Suprapubic skin (tissue), 4 donors: ENCODE data around the gene SLC45A3. TPM values are rescaled to one million over a fixed set of nuclear protein-coding genes. Genes with fewer than 3 reads are reported as not detected.

Experiments used
- DNase-seq, 2 donors: peaks; one replicate each; pipeline ENCODE4 v3.0.0-alpha.2; 2019; ENCODE audit warnings: low spot score in 2 of 2
- H3K27ac ChIP-seq: fragments of 200-600 bp; sonication (generic); one replicate; pipeline ENCODE4 v1.5.1; 2019
- H3K27me3 ChIP-seq: fragments of 200-600 bp; sonication (generic); one replicate; pipeline ENCODE4 v1.5.1; 2019
- H3K36me3 ChIP-seq: fragments of 200-600 bp; sonication (generic); one replicate; pipeline ENCODE4 v1.5.1; 2019
- H3K4me1 ChIP-seq: fragments of 200-600 bp; sonication (generic); one replicate; pipeline ENCODE4 v1.5.1; 2019
- H3K4me3 ChIP-seq: fragments of 200-600 bp; sonication (generic); one replicate; pipeline ENCODE4 v1.5.1; 2019; ENCODE audit warnings: mild to moderate bottlenecking
- H3K9me3 ChIP-seq: fragments of 200-600 bp; sonication (generic); one replicate; pipeline ENCODE4 v1.5.1; 2019
- EP300 ChIP-seq: sonication (generic); formaldehyde crosslinking; IDR thresholded peaks from one replicate; pipeline ENCODE4 v1.6.1; 2017; ENCODE audit warnings: antibody characterized with exemption
- POLR2A ChIP-seq, 2 donors: fragments of 450-650 bp; IDR thresholded peaks; one replicate each; pipeline ENCODE4 v1.6.1; 2017; ENCODE audit warnings: antibody characterized with exemption in 2 of 2, mild to moderate bottlenecking in 2 of 2, moderate library complexity in 2 of 2
- POLR2AphosphoS5 ChIP-seq, 3 donors: sonication (generic); formaldehyde crosslinking; IDR thresholded peaks; one replicate each; pipeline ENCODE4 v1.6.1; 2017; ENCODE audit warnings: antibody characterized with exemption in 3 of 3
- WGBS: methylation state at CpG from one replicate; pipeline ENCODE4 v1.1.5; 2018; 5-methylcytosine and 5-hydroxymethylcytosine counted together
- total RNA-seq, 4 donors: library from RNA; depleted of rRNA; stranded (reverse); fragments of >200 nt; gene quantifications; one replicate each; pipeline ENCODE4 v1.1.0, GENCODE V29; 2016
- TF ChIP-seq, protein P1 (sequence below), 2 donors: fragments of 200-600 bp in 1 of 2; fragments of 450-650 bp in 1 of 2; sonication (generic) in 1 of 2; IDR thresholded peaks; one replicate each; pipeline ENCODE4 v1.5.1; 2016 to 2019; ENCODE audit warnings: antibody characterized with exemption in 2 of 2, mild to moderate bottlenecking in 1 of 2, moderate library complexity in 1 of 2

The SLC45A3 gene
- total RNA-seq, 4 donors from 2014 or later = 1.4 to 3.3 (median 2.2) TPM

DNA sequence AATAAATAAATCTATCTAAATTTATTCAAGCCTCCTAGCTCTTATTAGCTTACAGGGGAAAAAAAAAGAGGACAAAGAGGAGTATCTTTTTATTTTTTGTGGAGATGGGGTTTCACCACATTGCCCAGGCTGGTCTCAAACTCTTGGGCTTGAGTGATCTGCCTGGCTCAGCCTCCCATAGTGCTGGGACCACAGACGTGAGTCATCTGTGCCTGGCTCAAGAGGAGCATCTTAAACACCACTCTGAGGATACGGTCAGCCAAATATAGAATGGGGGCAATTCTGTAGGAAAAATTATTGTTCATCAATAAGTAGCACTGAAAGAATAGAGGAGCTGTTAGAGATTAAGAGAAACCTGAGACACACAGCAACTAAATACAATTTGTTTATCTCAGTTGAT lies 24.1 kb downstream of the SLC45A3 start:
- Histone ChIP-seq H3K9me3 (no peaks in the 10 kb centered on the region), H3K36me3 (no peaks in the 10 kb centered on the region), H3K4me3 (no peak overlapping the region), H3K27ac (no peak overlapping the region), H3K4me1 (peaks cover 4% of the 10 kb centered on the region), H3K27me3 (no peaks in the 10 kb centered on the region)
- no peak for TF ChIP-seq POLR2AphosphoS5 (IDR thresholded peaks at IDR 0.05)
- TF ChIP-seq POLR2A (IDR thresholded peaks at IDR 0.05) = no peak
- TF ChIP-seq, protein P1, sequence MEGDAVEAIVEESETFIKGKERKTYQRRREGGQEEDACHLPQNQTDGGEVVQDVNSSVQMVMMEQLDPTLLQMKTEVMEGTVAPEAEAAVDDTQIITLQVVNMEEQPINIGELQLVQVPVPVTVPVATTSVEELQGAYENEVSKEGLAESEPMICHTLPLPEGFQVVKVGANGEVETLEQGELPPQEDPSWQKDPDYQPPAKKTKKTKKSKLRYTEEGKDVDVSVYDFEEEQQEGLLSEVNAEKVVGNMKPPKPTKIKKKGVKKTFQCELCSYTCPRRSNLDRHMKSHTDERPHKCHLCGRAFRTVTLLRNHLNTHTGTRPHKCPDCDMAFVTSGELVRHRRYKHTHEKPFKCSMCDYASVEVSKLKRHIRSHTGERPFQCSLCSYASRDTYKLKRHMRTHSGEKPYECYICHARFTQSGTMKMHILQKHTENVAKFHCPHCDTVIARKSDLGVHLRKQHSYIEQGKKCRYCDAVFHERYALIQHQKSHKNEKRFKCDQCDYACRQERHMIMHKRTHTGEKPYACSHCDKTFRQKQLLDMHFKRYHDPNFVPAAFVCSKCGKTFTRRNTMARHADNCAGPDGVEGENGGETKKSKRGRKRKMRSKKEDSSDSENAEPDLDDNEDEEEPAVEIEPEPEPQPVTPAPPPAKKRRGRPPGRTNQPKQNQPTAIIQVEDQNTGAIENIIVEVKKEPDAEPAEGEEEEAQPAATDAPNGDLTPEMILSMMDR (IDR thresholded peaks at IDR 0.05) = no peak
- TF ChIP-seq EP300 = no peak
- no peak for DNase-seq
- WGBS = 48% methylated on average over 2 of the region's 2 CpGs

DNA sequence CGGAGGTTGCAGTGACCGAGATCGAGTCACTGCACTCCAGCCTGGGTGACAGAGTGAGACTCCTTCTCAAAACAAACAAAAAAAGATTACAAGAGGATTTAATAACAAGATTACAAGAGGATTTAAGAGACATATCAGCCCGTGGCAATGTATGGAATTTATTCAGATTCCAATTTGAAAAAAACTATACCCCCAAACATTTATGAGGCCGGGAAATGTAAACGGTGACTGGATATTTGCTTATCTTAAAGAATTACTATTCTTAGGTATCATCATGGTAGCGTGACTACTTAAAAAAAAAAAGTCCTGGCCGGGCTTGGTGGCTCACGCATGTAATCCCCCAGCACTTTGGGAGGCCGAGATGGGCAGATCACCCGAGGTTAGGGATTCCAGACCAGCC lies 27.3 kb downstream of the SLC45A3 start:
- WGBS = 80% methylated on average over 11 of the region's 11 CpGs
- TF ChIP-seq POLR2A (IDR thresholded peaks at IDR 0.05) = no peak
- no peak for TF ChIP-seq POLR2AphosphoS5 (IDR thresholded peaks at IDR 0.05)
- TF ChIP-seq EP300 = no peak
- TF ChIP-seq, protein P1 (IDR thresholded peaks at IDR 0.05) = no peak
- no peaks in the 10 kb centered on the region for H3K36me3 ChIP-seq

DNA sequence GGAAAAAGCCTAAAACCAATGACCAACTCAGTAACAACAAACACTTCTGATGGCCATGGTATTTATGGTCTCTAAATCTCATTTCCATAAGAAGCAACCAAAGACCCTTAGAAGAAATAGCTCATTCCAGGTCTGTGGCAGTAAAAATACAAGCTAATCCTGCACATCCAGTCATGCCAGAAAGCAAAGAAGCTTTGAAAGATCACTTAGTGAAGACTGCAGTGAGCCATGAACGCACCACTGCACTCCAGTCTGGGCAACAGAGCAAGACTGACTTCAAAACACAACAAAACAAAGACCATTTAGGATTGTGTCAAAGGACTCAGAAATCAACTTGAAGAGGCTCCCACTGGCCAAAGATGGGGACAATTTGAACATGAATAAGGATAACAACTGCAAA lies 30.1 kb downstream of the SLC45A3 start:
- Histone ChIP-seq H3K27ac (no peak overlapping the region), H3K27me3 (no peaks in the 10 kb centered on the region), H3K4me1 (no peaks in the 10 kb centered on the region), H3K4me3 (no peak overlapping the region), H3K9me3 (no peaks in the 10 kb centered on the region), H3K36me3 (no peaks in the 10 kb centered on the region)
- TF ChIP-seq POLR2AphosphoS5 (IDR thresholded peaks at IDR 0.05) (no peak), EP300 (no peak), POLR2A (IDR thresholded peaks at IDR 0.05) (no peak)
- TF ChIP-seq, protein P1 (IDR thresholded peaks at IDR 0.05) = no peak
- WGBS = 76% methylated on average over 1 of the region's 1 CpG
- DNase-seq = no peak

More for the DNA sequence above, 27.3 kb downstream of the SLC45A3 start:
- Histone ChIP-seq H3K4me3 (no peak overlapping the region), H3K27ac (no peak overlapping the region), H3K9me3 (no peaks in the 10 kb centered on the region), H3K4me1 (no peaks in the 10 kb centered on the region), H3K27me3 (no peaks in the 10 kb centered on the region)
- DNase-seq = no peak

DNA sequence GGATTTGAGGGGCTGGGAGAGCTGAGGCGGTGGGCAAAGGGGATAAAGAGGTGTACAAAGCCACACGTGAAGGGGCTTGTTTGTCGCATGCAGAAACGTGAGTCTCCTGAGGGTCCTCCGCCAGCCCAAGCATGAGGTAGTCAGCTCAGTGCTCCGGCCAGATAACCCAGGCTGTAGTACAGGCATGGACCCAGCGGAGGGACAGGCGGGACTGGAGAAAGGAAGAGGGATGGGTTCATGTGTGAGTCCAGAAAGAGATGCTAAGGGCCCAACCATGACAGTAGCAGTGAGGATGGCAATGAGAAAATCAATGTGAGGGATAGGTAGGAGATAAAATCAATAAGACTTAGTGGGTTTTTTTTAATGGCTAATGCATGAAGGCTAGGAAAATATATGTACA lies 34.8 kb downstream of the SLC45A3 start:
- Histone ChIP-seq H3K36me3 (no peaks in the 10 kb centered on the region), H3K4me1 (no peaks in the 10 kb centered on the region), H3K27me3 (no peaks in the 10 kb centered on the region), H3K9me3 (no peaks in the 10 kb centered on the region), H3K27ac (no peak overlapping the region), H3K4me3 (no peak overlapping the region)
- no peak for DNase-seq
- TF ChIP-seq, protein P1 (IDR thresholded peaks at IDR 0.05) = no peak
- TF ChIP-seq POLR2A (IDR thresholded peaks at IDR 0.05) (no peak), EP300 (no peak), POLR2AphosphoS5 (IDR thresholded peaks at IDR 0.05) (no peak)
- 91% methylated on average over 8 of the region's 8 CpGs for WGBS

DNA sequence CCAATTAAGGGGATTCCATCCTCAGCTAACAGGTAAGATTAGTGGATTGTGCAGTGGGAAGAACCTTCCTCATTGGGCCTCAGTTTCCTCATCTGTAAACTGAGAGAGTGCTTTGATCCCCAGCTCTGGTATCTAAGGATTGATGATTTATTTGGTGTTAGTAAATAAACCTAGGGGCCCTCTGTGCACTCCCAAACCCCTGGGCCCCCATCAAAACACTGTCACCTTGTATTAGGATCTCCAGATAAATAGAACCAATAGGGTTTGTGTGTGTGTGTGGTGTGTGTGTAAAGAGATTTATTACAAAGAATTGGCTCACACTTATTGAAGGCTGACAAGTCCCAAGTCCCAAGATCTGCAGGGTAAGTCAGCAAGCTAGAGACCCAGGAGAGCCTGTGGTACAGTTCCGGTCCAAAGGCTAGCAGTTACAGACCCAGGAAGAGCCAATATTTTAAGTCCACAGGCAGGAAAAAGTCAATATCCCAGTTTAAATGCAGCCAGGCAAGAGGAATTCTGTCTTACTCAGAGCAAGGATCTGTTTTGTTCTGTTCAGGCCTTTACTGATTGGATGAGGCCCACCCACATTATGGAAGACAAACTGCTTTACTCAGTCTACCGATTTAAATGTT lies 37.5 kb downstream of the SLC45A3 start:
- no peaks in the 10 kb centered on the region for H3K27me3 ChIP-seq
- WGBS = 97% methylated on average over 2 of the region's 2 CpGs
- no peaks in the 10 kb centered on the region for H3K4me1 ChIP-seq
- no peaks in the 10 kb centered on the region for H3K9me3 ChIP-seq
- no peak overlapping the region for H3K27ac ChIP-seq
- no peak overlapping the region for H3K4me3 ChIP-seq
- TF ChIP-seq POLR2AphosphoS5 (IDR thresholded peaks at IDR 0.05) (no peak), EP300 (no peak), POLR2A (IDR thresholded peaks at IDR 0.05) (no peak)
- TF ChIP-seq, protein P1 (IDR thresholded peaks at IDR 0.05) = no peak
- H3K36me3 ChIP-seq = no peaks in the 10 kb centered on the region
- no peak for DNase-seq
